SHP77 (cell line): Measurements from ENCODE around the gene COL18A1.
A peak's percentile ranks its signal among the peaks of the same experiment; 100 is the strongest.
"Not testable (repeated sequence)": the region's sequence is repeated elsewhere in the genome, so short reads cannot be mapped to it uniquely, and the experiment has no call there.

Experiments used
- DNase-seq, 2 experiments: peaks; one replicate each; lab custom pipeline; 2025; lab: John Stamatoyannopoulos, UW

COL18A1 gene

DNA sequence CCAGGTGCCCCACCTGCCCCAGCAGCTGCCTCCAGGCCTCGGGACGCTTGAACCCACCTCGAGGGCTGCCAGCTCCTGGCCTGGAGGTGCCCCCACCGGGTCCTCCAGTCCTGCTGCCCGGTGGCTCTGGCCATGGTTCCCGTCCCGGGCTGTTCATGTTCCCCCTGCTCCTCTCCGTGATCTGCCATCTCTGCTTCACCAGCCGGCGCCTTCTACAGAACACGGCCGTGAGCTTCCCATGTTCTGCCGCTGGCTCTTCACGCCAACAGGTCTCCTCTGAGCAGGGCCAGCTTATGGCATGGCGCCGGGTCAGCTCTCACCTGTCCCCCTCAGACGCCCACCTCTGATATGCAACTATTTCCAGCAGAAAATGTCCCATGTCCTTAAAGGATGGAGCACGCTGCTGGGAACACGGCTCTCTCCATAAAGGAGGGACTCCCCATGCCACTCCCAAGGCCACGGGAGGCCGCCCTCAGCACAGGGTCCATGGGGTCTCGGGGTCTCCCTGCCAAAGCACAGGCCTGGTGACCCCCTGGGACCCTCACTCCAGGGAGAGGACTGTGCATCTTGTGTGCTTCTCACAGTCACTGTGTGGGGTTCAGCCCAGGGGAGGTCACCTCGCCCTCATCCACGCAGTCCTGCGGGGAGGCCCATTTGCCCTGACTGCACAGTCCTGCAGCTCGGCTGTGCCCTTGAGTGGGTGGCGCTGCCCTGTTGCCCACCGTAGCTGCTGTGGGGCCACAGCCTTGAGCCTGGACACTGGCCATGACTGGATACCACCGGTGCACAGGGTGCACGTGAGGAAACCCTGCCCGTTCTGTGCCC lies 36.7 kb downstream of the COL18A1 start:
- no peak for DNase-seq

DNA sequence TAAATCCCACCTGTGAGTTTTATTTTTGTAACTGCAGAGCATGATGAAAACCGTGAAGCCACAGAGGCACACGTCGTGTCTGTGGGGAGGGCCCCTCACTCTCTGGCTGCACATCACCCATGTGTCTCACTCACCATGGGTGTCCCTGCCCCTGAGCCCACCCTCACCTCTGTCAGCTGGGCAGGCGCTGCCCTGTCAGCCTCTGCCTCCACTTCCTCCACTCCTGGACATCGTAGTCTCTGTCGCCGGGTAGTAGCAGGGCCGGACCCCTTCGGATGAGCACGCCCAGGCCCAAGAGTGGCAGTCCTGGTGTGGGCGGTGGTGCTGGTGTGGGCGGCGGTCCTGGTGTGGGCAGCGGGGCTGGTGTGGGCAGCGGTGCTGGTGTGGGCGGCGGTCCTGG lies 37.3 kb downstream of the COL18A1 start:
- no peak for DNase-seq

DNA sequence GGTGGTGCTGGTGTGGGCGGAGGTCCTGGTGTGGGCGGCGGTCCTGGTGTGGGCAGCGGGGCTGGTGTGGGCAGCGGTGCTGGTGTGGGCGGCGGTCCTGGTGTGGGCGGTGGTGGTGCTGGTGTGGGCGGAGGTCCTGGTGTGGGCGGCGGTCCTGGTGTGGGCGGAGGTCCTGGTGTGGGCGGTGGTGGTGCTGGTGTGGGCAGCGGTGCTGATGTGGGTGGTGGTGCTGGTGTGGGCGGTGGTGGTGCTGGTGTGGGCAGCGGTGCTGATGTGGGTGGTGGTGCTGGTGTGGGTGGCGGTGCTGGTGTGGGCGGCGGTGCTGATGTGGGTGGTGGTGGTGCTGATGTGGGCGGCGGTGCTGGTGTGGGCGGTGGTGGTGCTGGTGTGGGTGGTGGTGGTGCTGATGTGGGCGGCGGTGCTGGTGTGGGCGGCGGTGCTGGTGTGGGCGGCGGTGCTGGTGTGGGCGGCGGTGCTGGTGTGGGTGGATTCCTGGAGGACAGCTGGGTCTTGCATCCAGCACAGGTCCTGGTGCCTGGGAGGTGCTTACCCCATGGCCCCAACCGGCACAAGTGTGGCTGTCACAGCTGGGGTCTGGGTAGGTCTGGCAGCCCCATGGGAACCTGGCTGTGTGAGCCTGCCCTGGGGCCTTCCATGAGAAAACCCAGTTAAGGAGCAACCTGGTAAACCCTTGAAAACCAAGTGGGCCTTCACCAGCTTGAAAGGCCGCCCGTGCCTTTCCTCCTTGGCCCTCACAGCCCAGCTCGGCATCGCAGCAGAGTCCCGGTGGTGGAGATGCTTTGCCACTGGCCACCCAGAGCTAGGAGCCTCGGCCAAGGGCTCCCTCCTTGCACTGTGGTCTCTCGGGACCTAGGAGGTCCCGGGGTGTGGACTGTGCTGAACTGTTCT lies 38.0 kb downstream of the COL18A1 start:
- DNase-seq, result not testable (repeated sequence)

DNA sequence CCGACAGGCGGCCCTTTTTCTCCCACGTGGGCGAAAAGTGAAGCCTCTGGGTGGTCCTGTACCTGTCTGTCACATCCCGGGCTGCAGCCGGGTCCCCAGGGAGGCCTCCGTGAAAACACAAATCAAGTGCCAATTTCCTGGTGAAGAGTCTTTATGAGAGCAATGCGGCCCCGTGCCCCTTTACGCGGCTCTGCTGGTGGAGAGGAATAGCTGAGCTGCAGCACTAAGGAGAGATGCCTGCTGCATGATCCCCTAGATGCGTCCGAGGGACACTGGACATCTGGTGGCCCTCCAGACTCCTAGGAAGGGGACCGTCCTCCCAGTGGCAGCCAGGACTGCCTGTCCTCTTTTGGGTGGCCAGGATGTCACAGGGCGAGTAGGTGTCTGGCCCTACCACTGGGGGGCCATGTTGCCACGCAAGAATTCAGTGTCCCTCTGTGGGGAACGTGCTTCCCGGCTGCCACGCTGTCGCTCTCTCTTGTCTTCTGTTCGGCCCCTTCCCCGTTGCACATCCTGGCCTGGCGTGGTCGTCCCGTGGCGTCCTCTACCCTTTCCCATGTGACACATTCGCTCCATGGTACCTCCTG lies 38.7 kb downstream of the COL18A1 start:
- DNase-seq, result peak; percentile 24 to 31

DNA sequence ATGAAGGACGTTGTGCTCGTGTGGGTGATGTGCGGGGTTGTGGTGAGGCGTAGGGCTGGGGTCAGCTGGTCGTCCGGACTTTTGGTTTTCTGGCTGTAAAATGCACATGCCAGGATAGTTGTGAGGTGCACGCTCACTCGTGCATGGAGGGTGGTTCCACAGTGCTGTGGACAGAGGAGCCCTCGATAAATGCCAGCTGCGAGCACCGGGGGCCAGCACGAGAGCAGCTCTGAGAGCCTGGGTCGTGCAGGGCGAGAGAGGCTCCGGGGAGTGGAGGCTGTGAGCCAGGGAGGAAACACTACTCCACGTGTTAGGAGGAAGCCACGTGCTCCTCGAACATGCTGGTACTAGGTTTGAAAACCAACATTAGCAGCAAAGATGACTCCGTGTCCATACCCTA lies 39.4 kb downstream of the COL18A1 start:
- DNase-seq, result no peak

DNA sequence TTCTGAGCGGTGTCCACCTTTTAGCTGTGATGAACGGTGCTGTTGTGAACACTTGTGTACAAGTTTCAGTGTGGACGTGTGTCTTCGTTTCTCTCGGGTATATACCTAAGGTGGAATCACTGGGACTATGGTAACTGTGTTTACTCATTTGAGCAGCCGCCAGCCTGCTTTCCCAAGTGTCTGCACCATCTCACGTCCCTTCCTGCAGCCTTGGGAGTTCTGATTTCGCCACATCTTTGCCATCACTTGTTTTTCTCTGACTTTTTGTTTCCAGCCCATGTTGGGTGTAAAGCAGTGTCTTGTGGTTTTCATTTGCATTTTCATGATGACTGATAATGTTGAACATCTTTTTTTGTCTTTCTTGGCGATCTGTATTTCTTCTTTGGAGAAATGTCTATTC lies 40.4 kb downstream of the COL18A1 start:
- no peak for DNase-seq

DNA sequence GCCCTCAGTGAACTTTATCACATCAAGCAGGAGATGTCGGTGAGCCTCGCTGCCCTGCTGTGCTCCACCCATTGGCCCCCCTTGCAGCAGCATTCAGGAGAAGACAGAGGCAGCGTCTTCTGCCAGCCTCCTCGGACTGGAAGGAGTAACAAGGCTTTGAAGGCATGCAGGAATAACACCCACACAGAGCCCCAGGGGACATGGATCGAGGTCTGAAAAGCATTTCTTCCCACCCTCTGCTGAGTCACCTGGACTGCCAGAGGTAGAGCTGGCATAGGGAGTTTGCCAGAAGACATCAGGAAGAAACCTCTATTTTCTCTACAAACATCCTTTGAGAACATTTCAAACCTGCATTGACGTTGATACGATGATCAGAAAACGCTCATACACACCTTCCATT lies 42.9 kb downstream of the COL18A1 start:
- no peak for DNase-seq

DNA sequence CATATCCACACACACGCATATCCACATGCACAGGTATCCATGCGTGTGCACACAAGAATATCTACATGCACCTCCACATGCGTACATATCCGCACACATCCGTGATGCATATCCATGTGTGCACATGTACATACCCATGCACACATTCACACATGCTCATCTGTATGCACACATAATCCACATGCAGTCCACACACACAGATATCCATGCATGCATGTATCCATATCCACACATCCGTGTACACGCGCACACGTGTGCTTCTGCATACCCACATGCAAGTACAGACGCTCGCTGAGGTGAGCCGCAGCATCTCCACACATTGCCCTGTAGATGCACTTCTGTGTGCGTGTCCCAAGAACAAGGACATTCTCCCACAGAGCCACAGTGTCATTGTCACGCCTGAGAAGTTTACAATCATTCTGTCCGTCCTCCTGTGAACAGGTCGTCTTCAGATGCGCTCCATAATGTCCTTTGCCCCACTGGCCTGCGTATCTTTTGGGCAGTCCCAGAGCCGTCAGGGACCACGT lies 43.4 kb downstream of the COL18A1 start:
- DNase-seq, result no peak

DNA sequence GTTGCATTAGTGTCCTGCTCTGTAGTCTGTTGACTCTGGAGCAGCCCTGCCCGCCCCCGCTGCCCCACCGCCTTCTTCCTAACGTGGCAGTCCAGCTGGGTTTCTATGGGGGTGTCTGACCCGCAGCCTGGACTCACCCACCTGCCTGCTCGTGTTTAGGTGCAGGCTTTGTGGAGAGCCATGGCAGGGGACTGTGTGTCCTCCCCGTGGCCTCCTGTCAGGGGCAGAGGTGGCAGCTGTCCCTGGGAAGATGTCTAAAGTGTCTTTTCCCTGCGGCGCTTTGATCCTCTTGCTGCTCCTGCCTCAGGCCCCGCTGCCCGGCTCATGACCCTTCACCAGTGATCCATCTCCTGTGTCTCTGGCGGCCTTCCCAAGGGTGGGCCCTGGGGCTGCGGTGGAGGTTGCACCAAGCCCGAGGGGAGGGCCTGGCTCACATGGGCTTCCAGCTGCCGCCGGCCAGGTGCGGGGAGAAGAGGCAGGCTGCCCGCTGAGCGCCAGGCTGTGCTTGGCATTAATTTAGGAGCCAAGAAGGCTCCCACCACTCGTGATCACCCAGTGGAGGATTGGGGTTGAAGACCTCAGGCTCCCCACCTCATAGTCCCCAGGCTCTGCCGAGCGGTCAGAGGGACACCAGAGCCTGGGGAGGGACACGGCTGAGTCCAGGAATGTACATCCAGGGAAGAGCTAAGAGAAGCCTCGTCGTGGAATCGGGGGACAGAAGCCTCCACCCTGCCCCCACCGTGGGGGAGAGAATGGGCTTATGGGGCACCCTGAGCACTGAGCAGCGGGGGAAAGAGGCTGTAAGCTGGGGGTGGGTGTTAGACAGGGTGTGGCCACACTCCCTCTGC lies 44.1 kb downstream of the COL18A1 start:
- DNase-seq, result no peak

DNA sequence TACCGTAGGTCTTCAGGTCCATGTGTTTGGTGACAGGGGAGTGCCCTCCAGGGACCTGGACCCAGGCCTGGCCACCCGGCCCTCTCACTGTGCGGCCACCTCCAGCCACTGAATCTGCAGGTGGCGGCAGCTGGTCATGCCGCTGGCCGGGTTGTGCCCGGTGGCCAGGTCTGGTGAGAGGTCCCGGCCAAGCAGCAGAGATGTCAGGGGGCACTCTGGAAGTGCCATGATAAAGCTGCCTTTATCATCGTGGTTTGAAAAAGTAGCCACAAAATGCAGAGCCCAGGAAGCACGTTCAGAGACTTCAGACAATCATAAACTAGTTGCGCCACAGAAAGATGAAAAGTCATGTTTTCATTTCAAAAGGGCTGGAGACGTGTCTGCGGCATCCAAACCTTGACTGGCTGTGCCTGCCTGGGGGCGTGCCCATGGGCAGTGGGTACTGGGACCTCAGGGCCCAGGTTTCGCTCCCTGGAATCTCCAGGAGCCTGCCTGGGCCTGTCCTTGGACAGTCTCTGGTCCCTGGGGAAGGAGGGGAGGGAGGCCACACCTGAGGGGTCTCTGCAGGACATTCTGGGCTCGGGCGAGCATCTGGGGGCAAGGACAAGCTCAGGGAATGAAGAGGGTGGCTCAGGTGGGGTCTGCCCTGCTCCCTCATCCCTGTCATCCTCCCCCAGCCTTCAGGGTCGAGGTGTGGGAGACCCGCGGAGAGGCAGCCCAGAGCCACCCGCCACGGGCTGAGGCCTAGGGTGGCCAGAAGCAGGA lies 44.9 kb downstream of the COL18A1 start:
- DNase-seq, result no peak

DNA sequence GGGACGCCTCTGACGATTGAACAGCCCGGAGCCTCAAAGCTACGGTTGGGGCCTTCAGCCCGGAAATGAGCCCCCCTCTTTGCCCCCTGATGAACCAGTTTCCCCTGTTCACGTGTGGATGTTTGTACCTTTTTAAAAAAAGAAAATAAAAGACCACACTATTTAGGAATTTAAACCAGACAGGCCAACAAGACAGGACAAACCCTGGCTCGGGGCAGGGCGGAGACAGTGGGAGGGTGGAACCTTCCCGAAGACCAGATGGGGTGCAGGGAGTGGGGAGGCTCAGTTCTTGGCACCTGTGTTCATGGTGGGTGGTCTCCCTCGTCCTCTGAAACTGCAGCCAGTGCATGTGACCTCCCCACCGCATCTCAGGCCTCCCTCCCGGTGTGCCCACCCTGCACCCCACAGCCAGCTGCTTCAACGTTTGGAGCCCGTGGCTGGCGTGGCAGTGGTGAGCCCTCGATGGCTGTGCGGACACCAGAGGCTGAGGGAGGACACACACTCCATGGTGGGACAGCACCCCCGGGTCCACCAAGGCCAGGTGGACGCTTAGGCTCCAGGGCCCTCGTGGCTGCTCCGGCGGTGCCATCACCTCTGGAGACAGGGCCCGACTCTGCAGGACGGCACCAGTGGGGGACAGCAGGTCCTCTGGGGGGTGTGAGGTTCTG lies 45.6 kb downstream of the COL18A1 start:
- DNase-seq, result no peak

DNA sequence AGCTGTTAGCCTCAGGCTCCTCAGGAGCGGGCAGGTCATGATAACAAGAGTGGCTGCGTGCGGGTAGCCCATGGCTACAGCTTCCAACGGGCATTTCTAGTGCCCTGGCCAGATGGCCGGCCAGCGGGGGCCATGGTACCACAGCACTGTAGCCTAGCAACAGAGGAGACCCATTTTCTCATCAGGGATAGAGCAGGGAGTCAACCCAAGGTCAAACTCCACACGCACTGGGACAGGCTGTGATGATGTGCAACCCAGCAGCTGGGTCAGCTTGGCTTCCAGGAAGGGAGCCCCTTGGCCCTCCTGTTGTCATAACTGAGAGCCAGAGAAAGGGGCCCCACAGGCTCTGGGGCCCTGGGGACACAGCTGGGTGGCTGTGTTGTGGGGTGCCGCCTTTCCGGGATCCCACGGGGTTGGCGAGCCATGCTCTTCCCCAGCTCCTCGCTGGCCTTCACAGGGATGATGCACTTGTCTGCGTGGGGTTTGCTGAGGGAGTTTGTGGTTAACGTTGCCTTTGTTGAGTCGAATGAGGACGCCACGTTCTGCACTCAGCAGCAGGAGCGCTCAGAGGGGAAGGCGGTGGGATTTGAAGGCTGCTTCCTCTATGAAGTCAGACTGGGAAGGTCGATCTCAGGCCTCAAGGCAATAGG lies 46.3 kb downstream of the COL18A1 start:
- no peak for DNase-seq

DNA sequence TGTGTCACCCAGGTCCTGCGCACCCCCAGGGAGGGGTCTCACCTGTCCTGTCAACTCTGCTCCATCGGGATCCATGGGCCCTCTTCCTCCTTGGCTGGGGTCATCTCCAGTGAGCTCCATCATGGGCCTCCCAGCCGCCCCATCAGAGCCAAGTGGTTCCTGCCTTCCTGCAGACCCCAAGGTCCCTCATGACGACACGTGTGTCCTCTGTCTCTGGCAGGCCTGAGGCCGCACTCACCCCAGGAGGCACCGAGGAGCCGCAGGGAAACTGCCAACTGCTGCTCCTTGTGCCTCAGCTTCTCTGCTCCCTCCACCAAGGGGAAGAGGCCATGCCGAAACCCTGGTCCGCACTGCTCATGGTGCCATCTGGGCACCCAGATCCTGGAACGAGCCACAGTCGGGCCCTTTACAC lies 46.8 kb downstream of the COL18A1 start:
- DNase-seq, result no peak

DNA sequence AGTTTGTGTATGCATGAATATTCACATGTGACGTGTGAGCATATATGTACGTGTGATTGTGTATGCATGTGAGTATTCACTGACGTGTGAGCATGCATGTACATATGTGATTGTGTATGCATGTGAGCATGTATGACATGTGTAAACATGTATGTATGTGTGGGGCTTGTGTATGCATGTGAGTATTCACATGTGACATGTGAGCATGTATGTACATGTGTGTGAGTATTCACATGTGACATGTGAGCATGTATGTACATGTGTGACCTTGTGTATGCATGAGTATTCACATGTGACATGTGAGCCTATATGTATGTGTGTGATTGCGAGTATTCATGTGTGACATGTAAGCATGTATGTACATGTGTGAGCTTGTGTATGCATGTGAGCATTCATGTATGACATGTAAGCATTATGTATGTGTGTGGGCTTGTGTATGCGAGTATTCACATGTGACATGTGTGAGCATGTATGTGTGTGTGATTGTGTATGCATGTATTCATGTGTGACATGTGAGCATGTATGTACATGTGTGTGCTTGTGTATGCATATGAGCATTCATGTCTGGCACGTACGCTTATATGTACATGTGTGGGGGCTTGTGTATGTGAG lies 47.8 kb downstream of the COL18A1 start:
- DNase-seq, result no peak

DNA sequence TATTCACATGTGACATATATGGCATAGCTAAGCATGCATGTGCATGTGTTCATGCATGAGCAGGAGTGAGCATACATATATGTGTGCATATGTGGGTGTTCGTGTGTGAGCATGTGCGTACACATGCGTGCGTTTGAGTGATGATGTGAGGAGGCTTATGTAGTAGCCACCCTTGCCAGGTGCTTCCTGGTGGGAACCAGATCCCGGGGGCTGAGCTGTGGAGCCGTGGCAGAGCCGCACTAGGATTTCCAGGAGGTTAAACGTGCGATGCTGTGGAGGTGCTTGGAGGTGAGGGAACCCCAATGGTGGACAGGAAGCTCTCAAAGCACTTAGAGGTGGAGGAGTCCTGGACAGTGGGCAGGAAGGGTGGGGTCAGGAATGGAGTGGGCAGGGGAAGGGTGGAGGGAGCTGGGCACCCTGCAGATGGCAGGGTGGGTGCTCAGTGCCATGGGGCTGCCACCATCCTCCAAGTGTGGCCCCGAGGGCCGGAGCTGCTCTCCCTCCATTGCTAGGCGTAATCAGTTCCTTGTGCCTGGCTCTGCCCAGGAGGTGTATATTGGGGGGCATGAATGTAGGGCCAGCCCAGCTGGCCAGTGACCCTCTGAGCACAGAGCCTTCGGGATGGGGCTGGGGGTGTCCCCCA lies 48.5 kb downstream of the COL18A1 start:
- DNase-seq, result no peak

DNA sequence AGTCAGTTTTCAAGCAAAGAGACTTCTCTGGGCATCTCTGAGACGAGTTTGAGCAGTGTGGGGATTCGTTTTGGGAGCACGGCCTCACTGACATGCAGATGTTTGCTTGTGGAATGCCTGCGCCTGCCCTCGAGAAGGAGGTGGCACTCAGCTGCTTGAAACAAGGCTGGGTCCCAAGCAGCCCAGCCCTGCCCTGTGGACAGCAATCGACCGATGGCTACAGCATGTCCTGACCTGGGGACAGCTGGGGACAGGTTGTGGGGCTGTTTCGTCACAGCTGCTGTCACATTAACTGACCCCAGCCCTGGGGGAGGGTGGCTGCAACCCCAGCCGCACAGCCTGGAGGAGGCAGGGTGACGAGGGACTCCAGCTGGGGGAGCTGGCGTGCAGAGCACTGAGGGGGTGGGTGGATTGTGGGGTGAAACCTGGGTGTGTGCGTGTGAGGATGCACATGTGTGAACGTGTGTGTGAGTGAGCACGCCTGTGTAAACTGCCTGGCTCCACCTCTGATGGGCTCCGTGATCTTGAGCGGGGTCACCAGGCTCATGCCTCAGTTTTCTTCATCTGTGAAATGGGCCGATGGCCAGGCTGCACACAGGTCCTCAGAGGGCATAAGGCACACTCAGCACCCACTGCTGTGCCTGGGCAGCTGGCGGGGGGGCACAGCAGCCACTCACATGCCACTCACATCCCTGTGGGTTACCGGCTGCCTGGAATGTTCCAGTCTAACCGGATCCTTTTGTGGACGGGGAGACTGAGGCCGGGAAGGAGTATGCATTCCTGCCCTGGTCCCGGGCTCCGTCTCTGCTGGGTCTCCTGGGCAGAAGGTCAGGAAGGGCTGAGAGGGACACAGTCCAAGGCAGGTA lies 49.3 kb downstream of the COL18A1 start:
- no peak for DNase-seq

DNA sequence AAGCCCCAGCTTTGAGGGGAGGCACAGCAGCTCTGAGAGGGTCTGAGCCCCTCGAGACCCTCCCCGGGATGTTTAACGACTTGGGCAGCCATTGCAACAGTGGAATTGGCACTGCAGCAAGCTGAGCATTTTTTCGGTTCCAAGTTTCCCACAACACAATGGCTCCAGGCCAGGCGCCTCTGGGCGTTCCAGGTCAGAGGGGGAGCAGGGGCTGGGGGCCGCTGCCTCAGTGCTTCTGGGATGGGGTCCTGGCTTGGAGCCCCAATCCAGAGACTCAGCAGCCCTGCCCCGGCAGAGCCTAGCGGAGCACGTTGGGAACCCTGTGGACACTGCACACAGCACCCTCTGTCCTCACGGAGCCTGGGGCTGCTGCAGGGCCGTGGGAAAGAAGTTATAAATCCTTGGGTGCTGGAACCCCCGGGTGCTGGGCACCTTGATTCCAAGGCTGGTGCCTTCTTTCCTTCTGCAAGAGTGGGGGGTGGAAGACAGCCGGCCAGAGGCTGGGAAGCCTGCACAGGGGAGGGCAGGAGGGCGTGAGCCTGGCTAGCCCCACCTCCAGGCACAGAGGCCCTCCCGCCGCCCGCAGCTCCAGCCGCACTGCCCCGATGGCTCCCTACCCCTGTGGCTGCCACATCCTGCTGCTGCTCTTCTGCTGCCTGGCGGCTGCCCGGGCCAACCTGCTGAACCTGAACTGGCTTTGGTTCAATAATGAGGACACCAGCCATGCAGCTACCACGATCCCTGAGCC lies 50.1 kb downstream of the COL18A1 start:
- no peak for DNase-seq
